Sigmoid colon (tissue), 7 donors: Measurements from ENCODE around the gene CNOT10. TPM values are rescaled to one million over a fixed set of nuclear protein-coding genes. Genes with fewer than 3 reads are reported as not detected.

Experiments
- DNase-seq: peaks from one replicate; pipeline ENCODE4 v3.0.0-alpha.2; 2019
- H3K27ac ChIP-seq, 4 donors: fragments of 200-600 bp; sonication (generic); one replicate each; pipeline ENCODE4 v1.5.1; 2016 to 2019; ENCODE audit warnings: mild to moderate bottlenecking in 1 of 4
- H3K27me3 ChIP-seq, 3 donors: fragments of 200-600 bp; sonication (generic); one replicate each; pipeline ENCODE4 v1.5.1; 2019; ENCODE audit warnings: mild to moderate bottlenecking in 1 of 3
- H3K36me3 ChIP-seq, 4 donors: fragments of 200-600 bp; sonication (generic); one replicate each; pipeline ENCODE4 v1.5.1; 2016 to 2019
- H3K4me1 ChIP-seq, 4 donors: fragments of 200-600 bp; sonication (generic); one replicate each; pipeline ENCODE4 v1.5.1; 2017 to 2019
- H3K4me3 ChIP-seq, 4 donors: fragments of 200-600 bp; sonication (generic); one replicate each; pipeline ENCODE4 v1.5.1; 2017 to 2019; ENCODE audit warnings: mild to moderate bottlenecking in 2 of 4, moderate library complexity in 1 of 4
- H3K9me3 ChIP-seq, 4 donors: fragments of 200-600 bp in 3 of 4; sonication (generic) in 3 of 4; one replicate each; pipeline versions ENCODE4 v1.5.1 to v1.6.1; 2013 to 2019
- CTCF ChIP-seq, 4 experiments: fragments of 450-650 bp in 3 of 4; fragments of 200-600 bp in 1 of 4; IDR thresholded peaks; one replicate each; pipeline ENCODE4 v1.5.1; 2016 to 2019; ENCODE audit warnings: antibody characterized with exemption in 4 of 4, mild to moderate bottlenecking in 3 of 4, moderate library complexity in 2 of 4
- EP300 ChIP-seq, 4 donors: sonication (generic); formaldehyde crosslinking; IDR thresholded peaks; one replicate each; pipeline ENCODE4 v1.6.1; 2017; ENCODE audit warnings: antibody characterized with exemption in 4 of 4
- POLR2A ChIP-seq, 2 donors: fragments of 450-650 bp; IDR thresholded peaks; one replicate each; pipeline ENCODE4 v1.6.1; 2016; ENCODE audit warnings: antibody characterized with exemption in 2 of 2, mild to moderate bottlenecking in 2 of 2, moderate library complexity in 2 of 2
- POLR2AphosphoS5 ChIP-seq, 4 donors: sonication (generic); formaldehyde crosslinking; IDR thresholded peaks; one replicate each; pipeline ENCODE4 v1.6.1; 2017; ENCODE audit warnings: antibody characterized with exemption in 4 of 4
- WGBS, 2 donors: extraction: QIAGEN DNeasy Blood & Tissue Kit; methylation state at CpG; one replicate each; pipeline ENCODE4 v1.1.7; 2013; 5-methylcytosine and 5-hydroxymethylcytosine counted together
- intact Hi-C: fragments of 100-400 bp; cut with DNase I; formaldehyde crosslinking; loops from one replicate; pipeline ENCODE4 v1.15.1; 2023
- polyA plus RNA-seq, 3 donors: library from polyadenylated mRNA; stranded (reverse); fragments of 200-250 nt; gene quantifications; one replicate each; pipeline ENCODE4 v1.2.3, GENCODE V29; 2013
- total RNA-seq, 4 donors: library from RNA; depleted of rRNA; stranded (reverse); fragments of >200 nt; gene quantifications; one replicate each; pipeline ENCODE4 v1.1.0, GENCODE V29; 2016
- donor health status: healthy with polysubstance abuse.
- donor health status: Bipolar disorder and iron deficiency.
- donor health status: healthy.

Gene CNOT10
- total and polyA plus RNA-seq, 7 donors = 7.2 to 33.5 (median 18.6) TPM

GRCh38 chr3:32703491-32703972 lies 18.5 kb downstream of the CNOT10 start:
- Histone ChIP-seq H3K36me3 (peaks cover 0 to 2% (median 0%) of the 10 kb centered on the region in 4 donors), H3K4me1 (peaks cover 0 to 24% (median 12%) of the 10 kb centered on the region in 4 donors), H3K27me3 (no peaks in the 10 kb centered on the region), H3K4me3 (no peak overlapping the region), H3K27ac (no peak overlapping the region), H3K9me3 (no peaks in the 10 kb centered on the region)
- 92 to 99% methylated on average over 1 of the region's 1 CpG for WGBS, 2 donors
- TF ChIP-seq POLR2AphosphoS5 (IDR thresholded peaks at IDR 0.05) (no peak), CTCF (IDR thresholded peaks at IDR 0.05) (no peak), POLR2A (IDR thresholded peaks at IDR 0.05) (no peak), EP300 (IDR thresholded peaks at IDR 0.05) (no peak)
- intact Hi-C loops = no loop called here
- no peak for DNase-seq

GRCh38 chr3:32705232-32705631 lies 20.2 kb downstream of the CNOT10 start:
- H3K4me3 ChIP-seq = no peak overlapping the region
- 90 to 92% methylated on average over 2 of the region's 2 CpGs for WGBS, 2 donors
- H3K4me1 ChIP-seq = peaks cover 0 to 21% (median 12%) of the 10 kb centered on the region in 4 donors
- intact Hi-C loops = no loop called here
- no peak for DNase-seq
- peaks cover 0 to 16% (median 0%) of the 10 kb centered on the region in 4 donors for H3K36me3 ChIP-seq
- H3K27me3 ChIP-seq = no peaks in the 10 kb centered on the region
- peak overlapping the region in 1 of 4 donors; percentile 38 for H3K27ac ChIP-seq
- H3K9me3 ChIP-seq = no peaks in the 10 kb centered on the region
- TF ChIP-seq CTCF (IDR thresholded peaks at IDR 0.05) (no peak), POLR2AphosphoS5 (IDR thresholded peaks at IDR 0.05) (no peak), POLR2A (IDR thresholded peaks at IDR 0.05) (no peak), EP300 (IDR thresholded peaks at IDR 0.05) (no peak)

- WGBS, 2 donors = 59 to 68% methylated on average over 6 of the region's 6 CpGs
- peaks cover 0 to 20% (median 12%) of the 10 kb centered on the region in 4 donors for H3K4me1 ChIP-seq
- peaks cover 0 to 29% (median 4%) of the 10 kb centered on the region in 4 donors for H3K36me3 ChIP-seq
- H3K4me3 ChIP-seq = no peak overlapping the region
- no peak for DNase-seq
- peak overlapping the region in 3 of 4 donors; percentile 13 to 38 (median 20) for H3K27ac ChIP-seq
- no peaks in the 10 kb centered on the region for H3K27me3 ChIP-seq
- no peak for TF ChIP-seq POLR2AphosphoS5 (IDR thresholded peaks at IDR 0.05)
- no peak for TF ChIP-seq EP300 (IDR thresholded peaks at IDR 0.05)
- TF ChIP-seq POLR2A (IDR thresholded peaks at IDR 0.05) = no peak
- TF ChIP-seq CTCF (IDR thresholded peaks at IDR 0.05) = no peak
- H3K9me3 ChIP-seq = no peaks in the 10 kb centered on the region
- intact Hi-C loops = no loop called here
Observed at GRCh38 chr3:32706348-32707025, 21.5 kb downstream of the CNOT10 start.

- Histone ChIP-seq H3K9me3 (no peaks in the 10 kb centered on the region), H3K4me1 (peaks cover 0 to 20% (median 12%) of the 10 kb centered on the region in 4 donors), H3K27ac (peak overlapping the region in 2 of 4 donors; percentile 20 to 38), H3K4me3 (no peak overlapping the region), H3K27me3 (no peaks in the 10 kb centered on the region), H3K36me3 (peaks cover 0 to 34% (median 4%) of the 10 kb centered on the region in 4 donors)
- intact Hi-C loops = no loop called here
- DNase-seq = no peak
- TF ChIP-seq POLR2AphosphoS5 (IDR thresholded peaks at IDR 0.05) (no peak), CTCF (IDR thresholded peaks at IDR 0.05) (no peak), EP300 (IDR thresholded peaks at IDR 0.05) (no peak), POLR2A (IDR thresholded peaks at IDR 0.05) (no peak)
Observed at GRCh38 chr3:32707026-32707370, 22.0 kb downstream of the CNOT10 start.
